Measurements from ENCODE around the gene PPFIA2.

Gene PPFIA2

GRCh38 chr12:81417056-81417455, 342.1 kb downstream of the PPFIA2 start:
- DNase-seq = no peak

GRCh38 chr12:81416571-81416970, 342.6 kb downstream of the PPFIA2 start:
- no peak for DNase-seq

GRCh38 chr12:81414441-81414840, 344.7 kb downstream of the PPFIA2 start:
- no peak for DNase-seq

- no peak for DNase-seq
These were observed 346.2 kb downstream of the PPFIA2 start for GRCh38 chr12:81412940-81413339.

- DNase-seq = no peak
These were observed 355.8 kb downstream of the PPFIA2 start for GRCh38 chr12:81403348-81403747.

- DNase-seq = no peak
These were observed 357.9 kb downstream of the PPFIA2 start for GRCh38 chr12:81401241-81401640.

- no peak for DNase-seq
These were observed 359.1 kb downstream of the PPFIA2 start for GRCh38 chr12:81400024-81400423.

- DNase-seq = no peak
These were observed 363.7 kb downstream of the PPFIA2 start for GRCh38 chr12:81395431-81395830.

- DNase-seq = no peak
These were observed 369.5 kb downstream of the PPFIA2 start for GRCh38 chr12:81389550-81390099.

GRCh38 chr12:81386101-81386500, 373.0 kb downstream of the PPFIA2 start:
- DNase-seq = no peak

GRCh38 chr12:81381951-81382350, 377.2 kb downstream of the PPFIA2 start:
- DNase-seq = no peak

- DNase-seq = no peak
These were observed 380.4 kb downstream of the PPFIA2 start for GRCh38 chr12:81378601-81379285.

GRCh38 chr12:81377771-81378170, 381.4 kb downstream of the PPFIA2 start:
- DNase-seq = no peak

- no peak for DNase-seq
These were observed 383.2 kb downstream of the PPFIA2 start for GRCh38 chr12:81375969-81376368.

GRCh38 chr12:81370456-81370855, 388.7 kb downstream of the PPFIA2 start:
- no peak for DNase-seq

- DNase-seq = no peak
These were observed 390.0 kb downstream of the PPFIA2 start for GRCh38 chr12:81369175-81369574.

GRCh38 chr12:81365284-81365683, 393.9 kb downstream of the PPFIA2 start:
- no peak for DNase-seq

GRCh38 chr12:81360916-81361315, 398.2 kb downstream of the PPFIA2 start:
- DNase-seq = no peak

- no peak for DNase-seq
These were observed 399.4 kb downstream of the PPFIA2 start for GRCh38 chr12:81359736-81360135.

GRCh38 chr12:81354327-81354932, 404.7 kb downstream of the PPFIA2 start:
- no peak for DNase-seq

- no peak for DNase-seq
These were observed 408.8 kb downstream of the PPFIA2 start for GRCh38 chr12:81350309-81350708.

- no peak for DNase-seq
These were observed 411.7 kb downstream of the PPFIA2 start for GRCh38 chr12:81347404-81347803.

- DNase-seq = no peak
These were observed 418.2 kb downstream of the PPFIA2 start for GRCh38 chr12:81340910-81341309.

GRCh38 chr12:81339071-81339470, 420.1 kb downstream of the PPFIA2 start:
- no peak for DNase-seq

GRCh38 chr12:81337886-81338285, 421.3 kb downstream of the PPFIA2 start:
- no peak for DNase-seq
